SW 1271 (cell line): ENCODE measurements around the gene ZNF80.

ENCODE experiments used
- DNase-seq, 2 experiments: peaks; one replicate each; lab custom pipeline; 2025; lab: John Stamatoyannopoulos, UW

Gene ZNF80

DNA sequence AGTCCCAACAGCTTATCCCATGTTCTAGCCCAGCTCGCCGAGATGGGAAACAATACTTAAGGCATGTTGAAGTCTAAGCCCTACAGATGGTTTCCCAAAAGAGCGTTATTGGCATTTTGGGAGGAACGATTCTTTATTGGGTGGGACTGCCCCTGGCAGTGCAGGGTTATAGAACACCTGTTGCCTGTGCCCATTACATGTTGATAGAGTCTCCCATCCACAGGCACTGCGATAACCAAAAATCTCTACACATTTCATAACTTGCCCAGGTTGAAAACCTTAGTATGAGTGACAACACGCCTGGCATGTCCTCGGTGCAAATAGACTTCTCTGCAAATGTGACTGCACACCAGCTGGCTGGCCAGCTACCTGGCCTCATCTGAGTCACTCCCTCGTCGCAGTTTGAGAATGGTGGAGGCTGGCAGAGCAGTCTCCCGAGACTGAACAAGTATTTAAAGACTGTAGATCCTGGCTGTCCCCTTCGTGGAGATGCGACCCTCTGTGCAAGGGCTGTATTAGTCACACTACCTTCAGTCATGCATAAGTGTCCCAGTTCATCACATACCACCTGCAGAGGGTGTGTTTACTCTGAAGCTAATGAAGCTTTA is 18.7 kb downstream of the ZNF80 start:
- DNase-seq: no peak

- no peak for DNase-seq
These were observed 19.4 kb downstream of the ZNF80 start for GRCh38 chr3:114218006-114218405.

- DNase-seq: no peak
These were observed 20.1 kb downstream of the ZNF80 start for GRCh38 chr3:114217266-114217665.

GRCh38 chr3:114216186-114216970 is 21.0 kb downstream of the ZNF80 start:
- DNase-seq: no peak

GRCh38 chr3:114214542-114215341 is 22.6 kb downstream of the ZNF80 start:
- DNase-seq: no peak

DNA sequence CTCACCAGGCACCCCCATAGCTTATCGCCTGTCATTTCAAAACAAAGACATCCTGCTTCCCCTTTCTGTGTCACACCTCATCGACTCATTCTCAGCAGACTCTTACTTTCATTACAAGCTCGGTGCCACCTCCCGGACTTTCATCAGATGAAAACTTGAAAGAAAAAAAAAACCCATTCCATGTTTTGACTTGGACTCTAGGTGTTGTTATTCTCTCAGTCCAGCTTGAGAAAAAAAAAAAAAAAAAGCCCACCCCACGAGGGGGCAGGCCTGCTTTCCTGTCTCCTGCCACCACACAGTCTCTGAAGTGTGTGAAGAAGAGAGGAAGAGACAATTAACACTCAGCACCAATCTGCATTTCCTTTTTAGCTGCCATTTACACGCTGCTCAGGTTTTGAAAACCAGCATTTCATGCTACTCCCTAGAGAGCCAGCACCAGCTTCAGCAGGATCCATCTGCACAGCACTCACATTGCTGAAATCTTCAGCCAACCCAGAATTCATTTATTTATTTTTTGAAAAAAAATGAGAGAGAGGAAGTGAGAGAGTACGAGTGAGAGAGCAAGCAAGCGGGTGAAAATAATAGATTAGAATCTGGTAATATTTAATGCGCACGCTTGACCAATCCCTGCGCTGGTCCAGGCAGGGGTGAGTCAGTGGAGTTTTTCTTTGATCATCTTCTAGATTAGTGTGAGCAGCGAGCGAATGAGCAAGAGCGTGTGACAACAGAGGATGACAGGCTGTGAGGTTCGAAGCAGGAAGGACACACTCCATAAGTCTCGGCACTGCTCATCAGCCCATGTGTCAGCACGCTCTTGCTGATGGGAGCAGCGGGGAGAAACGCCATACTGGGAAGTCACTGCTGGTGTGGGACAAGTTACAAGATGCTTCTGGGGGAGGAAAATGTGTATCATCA is 23.5 kb downstream of the ZNF80 start:
- DNase-seq: no peak

DNA sequence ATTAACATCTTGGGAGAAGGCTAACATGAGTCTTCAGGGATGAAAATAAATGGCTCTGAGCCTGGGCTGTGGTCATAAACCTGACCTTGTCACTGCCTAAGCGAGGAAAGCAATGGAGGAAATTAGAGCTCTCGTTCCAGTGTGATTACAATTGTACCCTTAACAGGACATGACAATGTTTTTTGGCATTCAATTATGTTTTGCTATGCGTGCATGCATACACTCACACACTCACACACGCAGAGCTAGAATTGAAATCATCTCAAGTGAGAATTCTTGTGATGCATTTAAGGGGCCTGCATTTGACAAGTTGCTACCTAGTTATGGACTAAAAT is 24.1 kb downstream of the ZNF80 start:
- no peak for DNase-seq

DNA sequence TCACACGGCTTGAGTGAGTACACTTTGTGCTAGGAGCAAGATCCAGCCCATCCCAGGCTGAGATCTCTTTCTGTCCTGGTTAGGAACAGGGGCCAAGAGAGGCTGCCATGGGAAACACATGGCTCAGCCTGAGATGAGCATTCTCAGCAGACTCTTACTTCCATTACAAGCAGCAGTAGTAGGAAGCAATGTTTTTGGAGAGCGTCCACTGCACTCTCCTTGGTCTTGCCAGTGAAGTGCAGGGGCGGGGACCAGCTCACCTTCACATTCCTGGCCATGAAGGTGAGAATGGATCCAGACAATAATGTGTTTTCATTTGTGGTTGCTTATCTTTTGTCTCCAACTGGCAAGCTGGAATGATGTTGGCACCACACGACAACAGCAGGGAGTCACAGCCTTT is 24.7 kb downstream of the ZNF80 start:
- DNase-seq: no peak

DNA sequence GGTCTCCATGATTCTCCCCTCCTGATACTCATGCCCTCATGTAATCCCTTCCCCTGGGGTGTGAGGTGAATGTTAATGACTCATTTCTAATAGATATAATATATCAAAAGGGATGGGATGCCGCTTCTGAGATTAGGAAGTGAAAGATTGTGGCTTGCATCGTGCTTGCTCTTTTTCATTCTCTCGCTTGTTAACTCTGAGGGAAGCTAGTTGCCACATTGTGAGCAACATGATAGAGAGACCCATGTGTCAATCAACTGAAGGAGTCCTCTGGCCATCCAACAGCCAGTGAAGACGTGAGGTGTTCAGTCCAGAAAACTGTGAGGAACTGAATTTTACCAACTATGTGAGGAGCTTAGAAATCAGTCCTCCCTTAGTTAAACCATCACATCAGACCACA is 29.6 kb downstream of the ZNF80 start:
- DNase-seq: no peak

GRCh38 chr3:114206342-114206741 is 31.0 kb downstream of the ZNF80 start:
- DNase-seq: no peak

GRCh38 chr3:114205541-114205940 is 31.8 kb downstream of the ZNF80 start:
- DNase-seq: no peak

DNA sequence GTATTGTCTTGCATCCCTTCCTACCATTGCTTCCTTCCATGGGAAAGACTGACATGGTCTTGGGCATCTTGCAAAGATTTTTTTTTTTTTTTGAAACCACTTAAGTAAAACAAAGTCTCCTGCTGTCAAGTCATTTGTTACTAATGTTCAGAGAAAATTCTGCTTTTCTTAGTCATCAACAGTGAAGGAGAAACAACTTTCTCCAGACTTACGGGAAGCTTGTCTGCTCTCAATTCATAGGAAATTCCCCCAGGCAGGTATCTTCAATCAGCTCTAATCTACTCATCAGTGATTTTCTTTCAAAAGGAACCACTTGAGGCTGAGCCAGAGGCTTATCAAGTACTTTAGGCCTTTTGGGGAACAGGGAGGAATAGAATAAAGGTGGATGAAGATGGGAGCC is 42.6 kb downstream of the ZNF80 start:
- no peak for DNase-seq

GRCh38 chr3:114192136-114192535 is 45.2 kb downstream of the ZNF80 start:
- DNase-seq: no peak

GRCh38 chr3:114186501-114186900 is 50.9 kb downstream of the ZNF80 start:
- DNase-seq: no peak
